KBM-7 (cell line): ENCODE measurements around the gene NFIB.

Source experiments
- DNase-seq: peaks from one replicate; pipeline ENCODE4 v3.0.0-alpha.2; 2015
- in situ Hi-C: fragments of 300-500 bp; cut with MboI; formaldehyde crosslinking; loops from 2 replicates; pipeline ENCODE4 v1.14.3; 2020; ENCODE audit warnings: low sequenced_read_pairs, low pct_unique_long_range_greater_than_20kb, mixed read lengths

NFIB gene

GRCh38 chr9:14231196-14231990 is 82.5 kb downstream of the NFIB start:
- in situ Hi-C loops, result no loop called here
- no peak for DNase-seq

GRCh38 chr9:14228602-14229001 is 85.3 kb downstream of the NFIB start:
- no peak for DNase-seq
- in situ Hi-C loops, result no loop called here

GRCh38 chr9:14226855-14227532 is 86.9 kb downstream of the NFIB start:
- no peak for DNase-seq
- in situ Hi-C loops, result no loop called here

- in situ Hi-C loops, result no loop called here
These were observed 90.9 kb downstream of the NFIB start for GRCh38 chr9:14223081-14223480.

GRCh38 chr9:14222149-14222835 is 91.6 kb downstream of the NFIB start:
- DNase-seq, result no peak
- in situ Hi-C loops, result no loop called here

More at GRCh38 chr9:14223081-14223480, 90.9 kb downstream of the NFIB start:
- DNase-seq, result no peak

- no peak for DNase-seq
- in situ Hi-C loops, result no loop called here
These were observed 92.4 kb downstream of the NFIB start for GRCh38 chr9:14221558-14221957.

GRCh38 chr9:14221119-14221518 is 92.8 kb downstream of the NFIB start:
- in situ Hi-C loops, result no loop called here
- DNase-seq, result no peak

DNA sequence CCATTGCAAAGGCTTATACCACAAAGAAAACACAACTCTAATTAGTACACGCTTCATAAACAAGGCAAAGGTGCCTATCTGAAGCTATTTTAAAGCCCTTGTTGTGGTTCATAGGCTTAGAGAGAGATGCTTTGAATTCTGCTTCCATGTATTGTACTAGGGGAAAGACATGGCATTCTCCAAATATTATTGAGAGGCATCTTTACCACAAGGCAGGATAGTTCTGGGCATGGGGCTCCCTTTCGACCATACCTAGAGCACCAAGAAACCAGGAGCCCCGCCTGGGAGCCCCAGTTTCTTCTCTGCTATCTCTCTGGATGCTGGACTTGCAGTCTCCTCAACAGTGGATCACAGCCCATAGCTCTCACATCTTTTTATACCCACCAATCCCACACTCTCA is 93.7 kb downstream of the NFIB start:
- no peak for DNase-seq
- in situ Hi-C loops, result no loop called here

GRCh38 chr9:14219850-14220249 is 94.1 kb downstream of the NFIB start:
- DNase-seq, result no peak
- in situ Hi-C loops, result no loop called here

- in situ Hi-C loops, result no loop called here
- no peak for DNase-seq
These were observed 95.7 kb downstream of the NFIB start for GRCh38 chr9:14218253-14218652.

GRCh38 chr9:14216612-14217194 is 97.2 kb downstream of the NFIB start:
- in situ Hi-C loops, result no loop called here
- no peak for DNase-seq

DNA sequence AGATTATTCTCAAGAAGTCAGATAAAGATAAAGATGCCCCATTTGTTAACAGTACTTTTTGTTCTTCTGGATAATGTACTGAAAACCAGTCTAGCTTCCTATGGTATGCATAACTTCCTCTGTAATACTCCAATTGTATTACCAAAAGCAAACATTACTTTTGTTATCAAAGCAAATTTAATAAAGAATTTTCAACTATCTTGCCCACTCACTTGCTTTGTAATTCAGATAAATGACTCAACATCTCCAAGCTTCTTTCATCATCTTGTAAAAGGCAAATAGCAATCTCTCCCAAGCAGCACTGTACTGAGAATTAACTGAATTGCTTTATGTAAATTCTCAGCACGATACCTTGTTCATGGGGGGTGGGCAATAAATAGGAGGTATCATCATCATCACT is 98.3 kb downstream of the NFIB start:
- DNase-seq, result no peak
- in situ Hi-C loops, result no loop called here

DNA sequence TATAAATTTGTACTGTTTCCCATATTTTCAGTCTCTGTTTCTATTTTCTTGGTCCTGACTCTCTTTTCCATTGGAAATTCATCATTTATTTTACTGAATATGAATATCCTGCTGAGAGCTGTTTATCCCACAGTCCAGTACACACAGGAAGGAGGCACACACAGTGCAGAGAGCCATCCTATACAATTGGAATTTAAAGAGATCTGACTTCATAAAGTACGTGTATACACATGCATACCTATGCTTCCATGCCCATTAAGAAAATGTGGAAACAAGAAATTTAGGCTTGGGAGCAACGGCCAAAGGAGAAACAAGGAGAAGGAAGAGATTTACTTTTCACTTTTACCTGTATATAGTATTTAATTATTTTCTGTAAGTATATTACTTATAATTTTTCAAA is 99.2 kb downstream of the NFIB start:
- in situ Hi-C loops, result no loop called here
- no peak for DNase-seq

DNA sequence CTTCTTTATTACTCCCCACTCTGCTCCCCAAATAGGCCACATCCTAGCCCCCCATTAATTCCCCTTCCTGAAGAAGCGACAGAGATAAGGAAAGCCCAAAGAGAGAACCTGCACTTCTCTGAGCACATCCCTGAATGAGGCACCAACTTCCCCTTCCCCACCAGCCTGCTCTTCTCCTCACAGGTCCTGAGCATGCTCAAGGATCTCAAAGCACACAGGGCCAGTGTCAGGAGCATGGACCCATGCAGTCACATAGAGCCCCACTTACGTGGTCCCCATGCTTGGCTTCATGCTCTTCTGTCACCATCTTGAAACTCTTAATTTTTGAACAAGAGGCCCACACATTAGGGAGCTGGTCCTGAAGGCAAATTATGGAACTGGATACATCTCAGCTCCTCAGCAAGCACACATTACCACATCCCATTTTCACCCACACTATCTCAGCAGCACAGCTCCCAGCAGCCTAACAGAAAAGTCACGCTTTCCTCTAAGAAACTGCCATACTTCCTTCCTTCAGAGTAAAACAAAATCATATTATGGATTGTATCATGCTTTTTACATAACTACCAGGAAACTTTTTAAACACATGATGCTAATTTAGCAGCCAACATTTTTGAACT is 99.8 kb downstream of the NFIB start:
- in situ Hi-C loops, result no loop called here
- peak; percentile 51 for DNase-seq

GRCh38 chr9:14213504-14213903 is 100.4 kb downstream of the NFIB start:
- in situ Hi-C loops, result no loop called here
- no peak for DNase-seq

DNA sequence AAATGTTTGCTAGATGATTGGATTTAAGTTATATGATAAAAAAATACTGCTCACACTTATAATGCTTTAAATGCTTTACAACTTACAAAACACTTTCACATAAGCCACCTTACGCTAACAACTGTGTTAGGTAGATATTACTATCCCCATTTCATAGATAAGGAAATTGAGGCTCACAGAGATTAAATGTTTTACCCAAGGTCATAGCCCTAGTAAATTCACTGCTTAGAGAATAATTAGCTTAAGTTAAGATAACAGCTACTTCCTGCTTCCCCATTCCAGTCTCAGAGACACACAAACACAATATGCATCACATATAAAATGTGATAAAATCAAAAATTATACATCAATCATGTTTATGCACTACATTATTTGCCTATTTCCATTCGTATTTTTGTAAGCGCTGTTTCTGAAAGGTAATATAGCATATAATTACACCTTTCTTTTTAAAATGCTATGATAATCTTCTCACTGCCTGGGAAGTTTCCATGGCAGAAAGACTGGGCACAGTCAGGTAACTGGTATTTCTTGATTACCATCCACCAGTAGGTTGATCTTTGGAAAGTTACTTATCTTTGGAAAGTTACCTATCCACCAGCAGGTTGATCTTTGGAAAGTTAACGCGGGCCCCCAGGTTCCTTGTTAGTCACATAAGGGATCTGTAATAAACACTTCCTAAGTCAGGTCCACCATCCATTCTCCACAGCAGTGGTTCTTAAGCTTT is 101.1 kb downstream of the NFIB start:
- in situ Hi-C loops, result no loop called here
- no peak for DNase-seq

- in situ Hi-C loops, result no loop called here
- DNase-seq, result no peak
These were observed 101.9 kb downstream of the NFIB start for GRCh38 chr9:14212077-14212476.

- no peak for DNase-seq
- in situ Hi-C loops, result no loop called here
These were observed 102.4 kb downstream of the NFIB start for GRCh38 chr9:14211564-14211963.

- no peak for DNase-seq
- in situ Hi-C loops, result no loop called here
These were observed 103.5 kb downstream of the NFIB start for GRCh38 chr9:14210428-14210827.
